ENCODE results near the gene ELP6.
A peak's percentile ranks its signal among the peaks of the same experiment; 100 is the strongest.
"Not testable (repeated sequence)": the region's sequence is repeated elsewhere in the genome, so short reads cannot be mapped to it uniquely, and the experiment has no call there.

Gene ELP6

DNA sequence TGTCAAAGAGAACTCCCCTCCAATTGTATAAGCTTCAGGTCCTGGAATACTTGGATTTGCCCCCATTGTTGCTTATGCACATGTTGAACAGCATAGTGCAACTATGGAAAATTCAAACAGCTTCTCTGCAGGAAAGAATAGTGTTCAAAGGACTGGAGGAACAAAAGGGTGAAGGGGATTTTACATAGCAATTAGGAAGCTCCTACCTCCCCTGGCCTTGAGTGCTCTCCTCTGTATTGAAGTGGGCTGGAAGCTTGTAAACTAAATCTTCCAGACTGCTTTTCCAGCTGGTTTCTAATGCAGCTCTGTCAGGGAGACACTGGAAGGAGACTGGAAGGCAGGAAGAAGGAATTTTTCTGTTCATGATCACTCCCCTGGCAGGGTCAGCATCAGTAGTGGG, 7.2 kb upstream of the ELP6 start:
- Histone ChIP-seq H3K4me1 (peaks cover 0 to 8% (median 2%) of the 10 kb centered on the region in 4 donors), H3K36me3 (no peaks in the 10 kb centered on the region), H3K9me3 (no peaks in the 10 kb centered on the region), H3K27me3 (no peaks in the 10 kb centered on the region), H3K4me3 (no peak overlapping the region), H3K27ac (no peak overlapping the region)
- TF ChIP-seq, protein P1, sequence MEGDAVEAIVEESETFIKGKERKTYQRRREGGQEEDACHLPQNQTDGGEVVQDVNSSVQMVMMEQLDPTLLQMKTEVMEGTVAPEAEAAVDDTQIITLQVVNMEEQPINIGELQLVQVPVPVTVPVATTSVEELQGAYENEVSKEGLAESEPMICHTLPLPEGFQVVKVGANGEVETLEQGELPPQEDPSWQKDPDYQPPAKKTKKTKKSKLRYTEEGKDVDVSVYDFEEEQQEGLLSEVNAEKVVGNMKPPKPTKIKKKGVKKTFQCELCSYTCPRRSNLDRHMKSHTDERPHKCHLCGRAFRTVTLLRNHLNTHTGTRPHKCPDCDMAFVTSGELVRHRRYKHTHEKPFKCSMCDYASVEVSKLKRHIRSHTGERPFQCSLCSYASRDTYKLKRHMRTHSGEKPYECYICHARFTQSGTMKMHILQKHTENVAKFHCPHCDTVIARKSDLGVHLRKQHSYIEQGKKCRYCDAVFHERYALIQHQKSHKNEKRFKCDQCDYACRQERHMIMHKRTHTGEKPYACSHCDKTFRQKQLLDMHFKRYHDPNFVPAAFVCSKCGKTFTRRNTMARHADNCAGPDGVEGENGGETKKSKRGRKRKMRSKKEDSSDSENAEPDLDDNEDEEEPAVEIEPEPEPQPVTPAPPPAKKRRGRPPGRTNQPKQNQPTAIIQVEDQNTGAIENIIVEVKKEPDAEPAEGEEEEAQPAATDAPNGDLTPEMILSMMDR (IDR thresholded peaks at IDR 0.05), result no peak
- intact Hi-C loops (cut with DNase I; ENCODE audit: low total_unique reads), result no loop called here
- DNase-seq, result no peak

DNA sequence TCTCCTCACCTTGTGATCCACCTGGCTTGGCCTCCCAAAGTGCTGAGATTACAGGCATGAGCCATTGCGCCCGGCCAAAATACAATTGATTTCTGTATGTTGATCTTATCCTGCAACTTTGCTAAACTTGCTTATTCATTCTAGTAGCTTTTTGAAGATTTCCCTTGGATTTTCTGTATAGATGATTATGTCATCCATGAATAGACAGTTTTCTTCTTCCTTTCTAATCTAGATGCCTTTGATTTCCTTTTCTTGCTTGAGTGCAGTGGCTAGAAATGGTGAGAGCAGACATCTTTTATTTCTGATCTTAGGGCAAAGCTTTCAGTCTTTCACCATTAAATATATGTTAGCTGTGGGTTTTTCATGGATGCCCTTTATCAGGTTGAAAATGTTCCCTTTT, 4.4 kb upstream of the ELP6 start:
- peaks cover 0 to 10% (median 2%) of the 10 kb centered on the region in 4 donors for H3K4me1 ChIP-seq
- TF ChIP-seq, protein P1 (IDR thresholded peaks at IDR 0.05), result no peak
- no peaks in the 10 kb centered on the region for H3K27me3 ChIP-seq
- no peak overlapping the region for H3K4me3 ChIP-seq
- intact Hi-C loops (cut with DNase I; ENCODE audit: low total_unique reads), result no loop called here
- no peak overlapping the region for H3K27ac ChIP-seq
- H3K9me3 ChIP-seq, result no peaks in the 10 kb centered on the region
- no peak for DNase-seq
- no peaks in the 10 kb centered on the region for H3K36me3 ChIP-seq

DNA sequence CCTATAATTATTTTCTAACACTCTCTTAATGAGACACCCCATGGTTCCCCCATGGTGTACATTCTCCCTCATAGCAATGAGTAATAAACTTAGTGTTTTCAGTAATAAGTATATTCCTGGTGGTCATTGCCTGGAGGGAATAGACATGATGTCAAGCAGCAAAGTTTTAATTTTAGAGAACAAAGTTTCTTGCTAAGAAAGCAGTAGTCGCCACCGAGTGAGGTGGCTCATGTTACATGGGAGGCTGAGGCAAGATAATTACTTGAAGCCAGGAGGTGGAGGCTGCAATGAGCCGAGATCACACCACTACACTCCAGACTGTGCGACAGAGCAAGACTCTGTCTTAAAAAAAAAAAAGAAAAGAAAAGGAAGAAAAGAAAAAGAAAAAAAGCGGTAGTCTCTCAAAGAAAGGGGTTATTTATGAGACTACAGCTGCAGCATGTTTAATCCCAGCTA, 2.4 kb upstream of the ELP6 start:
- H3K27me3 ChIP-seq, result no peaks in the 10 kb centered on the region
- TF ChIP-seq, protein P1 (IDR thresholded peaks at IDR 0.05), result no peak
- H3K4me3 ChIP-seq, result no peak overlapping the region
- no peaks in the 10 kb centered on the region for H3K9me3 ChIP-seq
- peaks cover 0 to 8% (median 6%) of the 10 kb centered on the region in 4 donors for H3K4me1 ChIP-seq
- intact Hi-C loops (cut with DNase I; ENCODE audit: low total_unique reads), result no loop called here
- H3K27ac ChIP-seq, result no peak overlapping the region
- H3K36me3 ChIP-seq, result no peaks in the 10 kb centered on the region
- DNase-seq, result no peak

DNA sequence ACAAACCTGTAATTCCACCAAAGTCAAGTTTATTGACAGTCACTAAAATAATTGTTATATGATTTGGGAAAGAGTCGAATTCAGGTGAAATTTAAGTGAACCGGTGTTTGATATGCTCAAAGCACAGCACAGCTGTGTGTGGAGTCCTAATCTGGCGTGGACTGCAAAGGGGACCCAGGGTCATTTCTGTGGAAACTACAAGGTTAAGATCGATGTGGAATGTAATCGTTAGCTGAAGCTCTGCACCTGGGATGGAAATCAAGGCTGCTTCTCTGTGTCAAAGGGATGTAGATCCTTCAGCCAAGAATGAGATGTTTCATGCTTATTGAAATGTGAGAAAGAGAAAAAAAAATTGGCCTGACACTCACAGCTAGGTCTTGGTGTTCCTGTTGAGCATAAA, 1.6 kb upstream of the ELP6 start:
- no peak overlapping the region for H3K4me3 ChIP-seq
- TF ChIP-seq, protein P1 (IDR thresholded peaks at IDR 0.05), result no peak
- H3K27ac ChIP-seq, result no peak overlapping the region
- peaks cover 0 to 8% (median 6%) of the 10 kb centered on the region in 4 donors for H3K4me1 ChIP-seq
- H3K9me3 ChIP-seq, result no peaks in the 10 kb centered on the region
- intact Hi-C loops (cut with DNase I; ENCODE audit: low total_unique reads), result no loop called here
- H3K36me3 ChIP-seq, result peaks cover 0 to under 1% (median 0%) of the 10 kb centered on the region in 3 donors
- DNase-seq, result no peak
- no peaks in the 10 kb centered on the region for H3K27me3 ChIP-seq

DNA sequence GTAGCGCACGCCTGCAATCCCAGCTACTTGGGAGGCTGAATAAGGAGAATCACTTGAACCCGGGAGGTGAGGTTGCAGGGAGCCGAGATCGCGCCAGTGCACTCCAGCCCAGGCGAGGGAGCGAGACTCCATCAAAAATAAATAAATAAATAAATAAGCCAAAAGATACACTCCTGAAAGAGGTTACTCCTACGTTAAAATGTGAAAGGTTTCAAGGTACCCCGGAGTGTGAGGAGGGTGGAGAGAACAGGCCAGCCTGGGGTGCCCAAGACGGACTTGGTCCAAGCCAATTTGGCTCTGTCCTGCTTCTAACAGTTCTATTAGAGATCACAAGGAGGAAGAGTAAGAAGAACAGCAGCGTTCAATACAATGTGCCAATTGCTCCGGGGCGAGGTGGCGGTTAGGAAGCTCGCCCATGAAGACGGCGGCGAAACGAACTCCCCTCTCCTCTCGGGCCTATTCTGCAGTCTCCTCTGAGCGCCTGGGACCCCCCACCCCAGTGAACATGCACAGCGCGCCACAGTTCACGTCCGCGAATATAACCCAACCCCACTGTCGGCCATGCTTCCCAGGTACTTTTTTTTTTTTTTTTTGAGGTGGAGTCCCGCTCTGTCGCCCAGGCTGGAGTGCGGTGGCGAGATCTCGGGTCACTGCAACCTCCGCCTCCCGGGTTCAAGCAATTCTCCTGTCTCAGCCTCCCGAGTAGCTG, 942 bp downstream of the ELP6 start:
- no peaks in the 10 kb centered on the region for H3K9me3 ChIP-seq
- intact Hi-C loops (cut with DNase I; ENCODE audit: low total_unique reads), result no loop called here
- H3K27me3 ChIP-seq, result no peaks in the 10 kb centered on the region
- peak overlapping the region; percentile 82 to 88 for H3K27ac ChIP-seq
- H3K36me3 ChIP-seq, result peaks cover 12 to 24% (median 18%) of the 10 kb centered on the region in 3 donors
- TF ChIP-seq, protein P1 (IDR thresholded peaks at IDR 0.05), result no peak
- DNase-seq, result peak; percentile 35 to 66
- peak overlapping the region; percentile 70 for H3K4me3 ChIP-seq
- H3K4me1 ChIP-seq, result peaks cover 0 to 8% (median 6%) of the 10 kb centered on the region in 4 donors

DNA sequence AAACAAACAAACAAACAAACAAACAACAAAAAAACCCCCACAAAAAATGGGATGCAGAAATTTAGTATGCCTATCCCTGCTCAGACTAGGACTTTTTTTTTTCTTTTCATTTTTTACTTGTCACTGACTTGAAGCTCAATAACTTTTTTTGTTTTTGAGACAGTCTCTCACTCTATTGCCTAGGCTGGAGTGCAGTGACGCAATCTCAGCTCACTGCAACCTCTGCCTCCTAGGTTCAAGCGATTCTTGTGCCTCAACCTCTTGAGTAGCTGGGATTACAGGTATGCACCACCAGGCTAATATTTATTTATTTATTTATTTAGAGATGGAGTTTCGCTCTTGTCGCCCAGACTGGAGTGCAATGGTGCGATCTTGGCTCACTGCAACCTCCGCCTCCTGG, 8.2 kb downstream of the ELP6 start:
- H3K27ac ChIP-seq; H3K4me1 ChIP-seq; H3K4me3 ChIP-seq; H3K27me3 ChIP-seq; DNase-seq; H3K9me3 ChIP-seq; intact Hi-C loops (cut with DNase I; ENCODE audit: low total_unique reads): not testable (repeated sequence)
- peaks cover 50 to 88% (median 75%) of the 10 kb centered on the region in 3 donors for H3K36me3 ChIP-seq
